Activated CD8-positive, alpha-beta T cell treated with anti-CD3 and anti-CD28 coated beads for 36 hours (primary cell): Measurements from ENCODE around the gene RGSL1. TPM values are rescaled to one million over a fixed set of nuclear protein-coding genes. Genes with fewer than 3 reads are reported as not detected.

Experiments used
- ATAC-seq: fragments of 200-7000 bp; cut with Tn5 transposase; one replicate; pipeline ENCODE4 v1.10.0; 2021; ENCODE audit warnings: mild to moderate bottlenecking, moderate library complexity
- CTCF ChIA-PET: fragments of 350-600 bp; sonication (Branson Sonifier 250); formaldehyde crosslinking; loops from one replicate; lab custom pipeline; 2021; ENCODE audit warnings: antibody characterized with exemption; lab: Charles Lee
- POLR2A ChIA-PET: fragments of 350-600 bp; sonication (Branson Sonifier 250); formaldehyde crosslinking; loops from one replicate; lab custom pipeline; 2021; ENCODE audit warnings: antibody characterized with exemption; lab: Charles Lee
- DNase-seq: peaks from one replicate; pipeline ENCODE4 v3.0.0-alpha.2; 2020
- H3K27ac Mint-ChIP-seq: one replicate; pipeline ENCODE4 v1.8.0; 2021; ENCODE audit warnings: mild to moderate bottlenecking, mixed read lengths
- H3K27me3 Mint-ChIP-seq: one replicate; pipeline ENCODE4 v1.8.0; 2021; ENCODE audit warnings: mixed read lengths
- H3K36me3 Mint-ChIP-seq: one replicate; pipeline ENCODE4 v1.8.0; 2021; ENCODE audit warnings: low read depth, mixed read lengths
- H3K4me1 Mint-ChIP-seq: one replicate; pipeline ENCODE4 v1.8.0; 2021; ENCODE audit warnings: low read depth, mixed read lengths
- H3K4me3 Mint-ChIP-seq: one replicate; pipeline ENCODE4 v1.8.0; 2021; ENCODE audit warnings: mild to moderate bottlenecking, moderate library complexity, mixed read lengths
- H3K9me3 Mint-ChIP-seq: one replicate; pipeline ENCODE4 v1.8.0; 2021; ENCODE audit warnings: mixed read lengths
- intact Hi-C: fragments of 100-400 bp; cut with micrococcal nuclease; formaldehyde crosslinking; loops from one replicate; pipeline ENCODE4 v1.10.0; 2022
- total RNA-seq, 2 experiments: library from RNA; stranded (reverse); gene quantifications; one replicate each; pipeline ENCODE4 v1.2.3, GENCODE V29; 2021
- TF ChIP-seq, protein P1 (sequence below): fragments of 200-600 bp; IDR thresholded peaks from one replicate; pipeline ENCODE4 v1.8.0; 2022; ENCODE audit warnings: antibody characterized with exemption, mild to moderate bottlenecking

RGSL1 gene
- total RNA-seq, 2 experiments from 2014 or later = not detected

DNA sequence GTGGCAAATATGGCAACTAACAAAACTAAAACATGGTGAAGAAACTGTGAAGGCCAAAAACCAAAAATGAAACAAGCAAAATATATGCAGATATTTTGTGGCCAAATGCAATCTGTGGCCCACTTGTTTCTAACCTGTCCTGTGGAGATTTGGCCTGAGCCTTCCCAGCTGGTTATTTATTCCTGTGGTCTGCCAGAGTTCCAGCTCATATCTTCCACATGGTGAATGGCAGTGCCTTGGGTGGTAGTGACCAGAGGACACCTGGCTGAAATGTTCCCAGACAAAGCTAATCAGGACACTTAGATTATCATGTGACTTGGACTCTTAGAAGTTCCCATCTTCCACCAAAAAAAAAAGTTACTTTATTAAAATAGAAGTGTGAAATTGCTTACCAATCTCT lies 99.4 kb downstream of the RGSL1 start:
- ChIA-PET CTCF (interaction anchor here (0.9 kb wide), 1 partner anchor 171 kb away, joined by 3 read pairs; no protein-coding TSS in a partner anchor), POLR2A (no interaction called here)
- Mint-ChIP-seq H3K4me3 (no peak overlapping the region), H3K27me3 (peaks cover 8% of the 10 kb centered on the region), H3K36me3 (no peaks in the 10 kb centered on the region), H3K4me1 (no peaks in the 10 kb centered on the region), H3K9me3 (peaks cover 6% of the 10 kb centered on the region), H3K27ac (no peak overlapping the region)
- DNase-seq (no peak), ATAC-seq (no peak)
- intact Hi-C loops = no loop called here
- TF ChIP-seq, protein P1, sequence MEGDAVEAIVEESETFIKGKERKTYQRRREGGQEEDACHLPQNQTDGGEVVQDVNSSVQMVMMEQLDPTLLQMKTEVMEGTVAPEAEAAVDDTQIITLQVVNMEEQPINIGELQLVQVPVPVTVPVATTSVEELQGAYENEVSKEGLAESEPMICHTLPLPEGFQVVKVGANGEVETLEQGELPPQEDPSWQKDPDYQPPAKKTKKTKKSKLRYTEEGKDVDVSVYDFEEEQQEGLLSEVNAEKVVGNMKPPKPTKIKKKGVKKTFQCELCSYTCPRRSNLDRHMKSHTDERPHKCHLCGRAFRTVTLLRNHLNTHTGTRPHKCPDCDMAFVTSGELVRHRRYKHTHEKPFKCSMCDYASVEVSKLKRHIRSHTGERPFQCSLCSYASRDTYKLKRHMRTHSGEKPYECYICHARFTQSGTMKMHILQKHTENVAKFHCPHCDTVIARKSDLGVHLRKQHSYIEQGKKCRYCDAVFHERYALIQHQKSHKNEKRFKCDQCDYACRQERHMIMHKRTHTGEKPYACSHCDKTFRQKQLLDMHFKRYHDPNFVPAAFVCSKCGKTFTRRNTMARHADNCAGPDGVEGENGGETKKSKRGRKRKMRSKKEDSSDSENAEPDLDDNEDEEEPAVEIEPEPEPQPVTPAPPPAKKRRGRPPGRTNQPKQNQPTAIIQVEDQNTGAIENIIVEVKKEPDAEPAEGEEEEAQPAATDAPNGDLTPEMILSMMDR = no peak

DNA sequence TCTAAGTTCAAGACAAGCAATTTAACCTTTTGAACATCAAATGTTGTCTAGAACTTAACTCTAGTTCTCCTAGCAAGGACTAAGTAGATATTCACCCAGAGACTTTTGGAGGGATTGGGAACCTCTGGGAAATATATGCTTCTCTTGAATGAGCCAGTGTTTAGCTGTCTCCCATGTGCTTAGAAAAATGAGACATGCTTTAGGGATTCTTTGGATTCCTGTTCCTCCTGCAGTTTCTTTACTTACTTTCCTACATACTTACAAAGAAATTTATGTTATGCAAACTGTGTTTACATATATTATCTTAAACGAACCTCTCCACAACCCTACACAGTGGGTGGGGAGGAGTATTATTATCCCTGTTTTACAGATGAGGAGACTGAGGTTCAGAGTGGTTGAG lies 99.9 kb downstream of the RGSL1 start:
- DNase-seq (no peak), ATAC-seq (no peak)
- intact Hi-C loops = no loop called here
- POLR2A ChIA-PET = no interaction called here
- H3K27me3 Mint-ChIP-seq = peaks cover 8% of the 10 kb centered on the region
- H3K9me3 Mint-ChIP-seq = peaks cover 6% of the 10 kb centered on the region
- H3K27ac Mint-ChIP-seq = no peak overlapping the region
- TF ChIP-seq, protein P1 = no peak
- CTCF ChIA-PET = no interaction called here
- H3K4me1 Mint-ChIP-seq = no peaks in the 10 kb centered on the region
- no peaks in the 10 kb centered on the region for H3K36me3 Mint-ChIP-seq
- no peak overlapping the region for H3K4me3 Mint-ChIP-seq

DNA sequence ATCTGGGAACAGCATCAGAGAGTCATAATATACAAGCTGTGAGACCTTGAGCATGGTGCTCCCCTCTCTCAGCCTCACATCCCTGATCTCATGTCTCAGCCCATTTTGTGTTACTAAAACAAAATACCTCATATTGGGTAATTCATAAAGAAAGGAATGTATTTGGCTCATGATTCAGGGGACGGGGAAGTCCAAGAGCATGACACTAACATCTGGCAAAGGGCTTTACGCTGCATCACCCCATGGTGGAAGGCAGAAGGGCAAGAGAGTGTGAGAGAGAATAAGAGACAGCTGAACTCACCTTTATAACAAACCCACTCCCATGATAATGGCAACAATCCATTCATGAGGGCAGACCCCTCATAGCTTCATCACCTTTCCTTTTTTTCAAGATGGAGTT lies 102.6 kb downstream of the RGSL1 start:
- CTCF ChIA-PET = interaction anchor here (0.7 kb wide), 2 partner anchors 129 to 232 kb away, joined by 3 to 4 read pairs; no protein-coding TSS in a partner anchor
- Mint-ChIP-seq H3K4me3 (no peak overlapping the region), H3K27ac (no peak overlapping the region), H3K4me1 (no peaks in the 10 kb centered on the region), H3K36me3 (no peaks in the 10 kb centered on the region), H3K27me3 (no peaks in the 10 kb centered on the region), H3K9me3 (peaks cover 6% of the 10 kb centered on the region)
- intact Hi-C loops = no loop called here
- POLR2A ChIA-PET = no interaction called here
- DNase-seq (no peak), ATAC-seq (no peak)
- TF ChIP-seq, protein P1 = no peak

DNA sequence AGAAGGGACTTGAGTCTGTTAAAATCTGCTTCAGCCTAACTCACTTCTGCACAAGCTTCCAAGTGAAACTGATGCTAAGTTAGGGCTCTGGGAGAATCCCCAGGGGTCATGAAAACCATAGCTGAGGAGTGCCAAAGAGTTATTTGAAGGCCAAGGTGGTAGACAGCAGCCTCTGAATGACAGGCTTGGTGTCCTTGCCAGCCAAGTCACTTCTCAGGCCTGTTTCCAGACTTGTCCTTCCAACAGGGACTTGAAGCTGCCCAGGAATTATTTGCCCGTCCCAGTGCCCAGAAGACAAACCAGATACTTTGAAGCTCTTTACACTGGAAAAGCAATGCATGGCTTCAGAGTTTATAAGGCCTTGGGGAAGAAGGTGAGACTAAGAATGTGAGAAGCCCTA lies 105.5 kb downstream of the RGSL1 start:
- H3K27me3 Mint-ChIP-seq = no peaks in the 10 kb centered on the region
- no peak overlapping the region for H3K4me3 Mint-ChIP-seq

DNA sequence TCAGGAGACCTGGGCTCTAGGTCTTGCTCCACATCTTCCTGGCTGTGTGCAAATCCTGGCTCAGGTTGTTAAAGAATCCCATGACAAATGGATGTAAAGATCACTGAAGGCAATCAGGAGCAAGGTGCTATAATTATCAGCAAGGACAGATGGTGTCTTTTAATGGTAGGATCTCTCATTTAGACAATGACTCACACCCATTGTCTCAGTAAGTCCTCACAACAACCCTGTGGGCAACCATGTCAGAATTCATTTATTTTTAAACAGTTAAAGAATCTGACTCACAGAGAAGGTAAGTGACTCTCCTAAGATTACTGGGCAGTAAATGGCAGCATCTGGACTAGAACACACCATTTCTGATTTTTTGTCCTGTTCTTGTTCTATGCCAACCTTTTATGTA lies 106.3 kb downstream of the RGSL1 start:
- H3K27me3 Mint-ChIP-seq = no peaks in the 10 kb centered on the region

More for the DNA sequence above, 105.5 kb downstream of the RGSL1 start:
- ChIA-PET POLR2A (no interaction called here), CTCF (no interaction called here)
- ATAC-seq (no peak), DNase-seq (no peak)
- Mint-ChIP-seq H3K9me3 (peaks cover 6% of the 10 kb centered on the region), H3K27ac (no peak overlapping the region), H3K36me3 (no peaks in the 10 kb centered on the region), H3K4me1 (no peaks in the 10 kb centered on the region)
- TF ChIP-seq, protein P1 = no peak
- intact Hi-C loops = no loop called here

More for the DNA sequence above, 106.3 kb downstream of the RGSL1 start:
- Mint-ChIP-seq H3K9me3 (peaks cover 6% of the 10 kb centered on the region), H3K36me3 (no peaks in the 10 kb centered on the region), H3K27ac (no peak overlapping the region), H3K4me3 (no peak overlapping the region), H3K4me1 (no peaks in the 10 kb centered on the region)
- TF ChIP-seq, protein P1 = no peak
- ATAC-seq (peak; percentile 47), DNase-seq (no peak)
- CTCF ChIA-PET = no interaction called here
- intact Hi-C loops = no loop called here
- POLR2A ChIA-PET = no interaction called here
